GM21723 (cell line): ENCODE data around the gene SLC25A33.
"Not testable (repeated sequence)": the region's sequence is repeated elsewhere in the genome, so short reads cannot be mapped to it uniquely, and the experiment has no call there.

ENCODE experiments used
- ATAC-seq: cut with Tn5 transposase; IDR thresholded peaks from one replicate; pipeline ENCODE4 v1.9.1; 2021; ENCODE audit warnings: mild to moderate bottlenecking, moderate library complexity; ENCODE audit not compliant: unreplicated experiment

The SLC25A33 gene

GRCh38 chr1:9618909-9619679 lies 79.8 kb downstream of the SLC25A33 start:
- no peak for ATAC-seq

GRCh38 chr1:9621032-9621431 lies 81.8 kb downstream of the SLC25A33 start:
- ATAC-seq: no peak

GRCh38 chr1:9624081-9624480 lies 84.8 kb downstream of the SLC25A33 start:
- no peak for ATAC-seq

GRCh38 chr1:9625030-9625429 lies 85.8 kb downstream of the SLC25A33 start:
- not testable (repeated sequence) for ATAC-seq

- peak; percentile 46 for ATAC-seq
Measured at GRCh38 chr1:9626201-9626608, 86.9 kb downstream of the SLC25A33 start.

GRCh38 chr1:9628541-9629444 lies 89.5 kb downstream of the SLC25A33 start:
- ATAC-seq: no peak

- ATAC-seq: peak; percentile 38
Measured at GRCh38 chr1:9629445-9630201, 90.4 kb downstream of the SLC25A33 start.

GRCh38 chr1:9630331-9631111 lies 91.3 kb downstream of the SLC25A33 start:
- ATAC-seq: no peak

- no peak for ATAC-seq
Measured at GRCh38 chr1:9631613-9632012, 92.3 kb downstream of the SLC25A33 start.

GRCh38 chr1:9633493-9633892 lies 94.2 kb downstream of the SLC25A33 start:
- no peak for ATAC-seq

GRCh38 chr1:9634582-9634981 lies 95.3 kb downstream of the SLC25A33 start:
- ATAC-seq: no peak
